Urinary bladder (tissue), 4 donors: ENCODE measurements around the gene LIN7A. TPM values are rescaled to one million over a fixed set of nuclear protein-coding genes. Genes with fewer than 3 reads are reported as not detected.

Source experiments
- DNase-seq: peaks from one replicate; pipeline ENCODE4 v3.0.0-alpha.2; 2015; ENCODE audit errors: extremely low spot score
- H3K27ac ChIP-seq: one replicate; pipeline ENCODE4 v1.5.1; 2013; ENCODE audit warnings: low read depth, mild to moderate bottlenecking, moderate library complexity
- H3K36me3 ChIP-seq: one replicate; pipeline ENCODE4 v1.6.1; 2013; ENCODE audit warnings: mild to moderate bottlenecking, moderate library complexity; ENCODE audit not compliant: insufficient read depth
- H3K4me1 ChIP-seq: one replicate; pipeline ENCODE4 v1.6.1; 2013; ENCODE audit warnings: mild to moderate bottlenecking, moderate library complexity; ENCODE audit not compliant: insufficient read depth
- H3K4me3 ChIP-seq: one replicate; pipeline ENCODE4 v1.5.1; 2013; ENCODE audit warnings: low read depth, low read length
- WGBS: extraction: QIAGEN DNeasy Blood & Tissue Kit; methylation state at CpG from one replicate; pipeline ENCODE4 v1.1.7; 2013; 5-methylcytosine and 5-hydroxymethylcytosine counted together
- polyA plus RNA-seq: library from polyadenylated mRNA; stranded (reverse); fragments of 200-250 nt; gene quantifications from one replicate; pipeline ENCODE4 v1.2.3, GENCODE V29; 2013
- total RNA-seq: library from RNA; depleted of rRNA; stranded (reverse); fragments of >200 nt; gene quantifications from one replicate; pipeline ENCODE4 v1.2.3, GENCODE V29; 2014
- donor health status: healthy with polysubstance abuse.
- donor health status: healthy.

LIN7A gene
- total and polyA plus RNA-seq, 2 donors: 6.2 to 31.2 TPM

- 0% methylated on average over 1 of the region's 1 CpG for whole genome bisulfite sequencing
Measured at GRCh38 chr12:80834724-80835123, 103.0 kb downstream of the LIN7A start.

GRCh38 chr12:80830533-80831088 is 107.1 kb downstream of the LIN7A start:
- Histone ChIP-seq H3K4me3 (no peak overlapping the region), H3K27ac (no peak overlapping the region), H3K36me3 (no peaks in the 10 kb centered on the region), H3K4me1 (no peaks in the 10 kb centered on the region)
- WGBS: 79% methylated on average over 4 of the region's 4 CpGs
- DNase-seq: no peak

More at GRCh38 chr12:80834724-80835123, 103.0 kb downstream of the LIN7A start:
- H3K36me3 ChIP-seq: no peaks in the 10 kb centered on the region
- no peak overlapping the region for H3K4me3 ChIP-seq
- H3K27ac ChIP-seq: no peak overlapping the region
- H3K4me1 ChIP-seq: no peaks in the 10 kb centered on the region
- DNase-seq: no peak

GRCh38 chr12:80829767-80830166 is 108.0 kb downstream of the LIN7A start:
- Histone ChIP-seq H3K4me1 (no peaks in the 10 kb centered on the region), H3K4me3 (no peak overlapping the region), H3K27ac (no peak overlapping the region), H3K36me3 (no peaks in the 10 kb centered on the region)
- DNase-seq: no peak
- 59% methylated on average over 2 of the region's 2 CpGs for WGBS

- Histone ChIP-seq H3K4me3 (no peak overlapping the region), H3K36me3 (no peaks in the 10 kb centered on the region), H3K27ac (no peak overlapping the region), H3K4me1 (no peaks in the 10 kb centered on the region)
- no peak for DNase-seq
- 79% methylated on average over 2 of the region's 2 CpGs for WGBS
Measured at GRCh38 chr12:80825506-80825905, 112.2 kb downstream of the LIN7A start.

GRCh38 chr12:80823393-80823792 is 114.3 kb downstream of the LIN7A start:
- WGBS: 85% methylated on average over 3 of the region's 3 CpGs
- Histone ChIP-seq H3K36me3 (no peaks in the 10 kb centered on the region), H3K4me3 (no peak overlapping the region), H3K4me1 (no peaks in the 10 kb centered on the region), H3K27ac (no peak overlapping the region)
- no peak for DNase-seq

GRCh38 chr12:80821513-80822000 is 116.2 kb downstream of the LIN7A start:
- WGBS: 92% methylated on average over 4 of the region's 4 CpGs

GRCh38 chr12:80818878-80819277 is 118.9 kb downstream of the LIN7A start:
- H3K27ac ChIP-seq: no peak overlapping the region
- H3K4me1 ChIP-seq: no peaks in the 10 kb centered on the region
- DNase-seq: no peak
- no peak overlapping the region for H3K4me3 ChIP-seq
- no peaks in the 10 kb centered on the region for H3K36me3 ChIP-seq

More at GRCh38 chr12:80821513-80822000, 116.2 kb downstream of the LIN7A start:
- Histone ChIP-seq H3K4me3 (no peak overlapping the region), H3K4me1 (no peaks in the 10 kb centered on the region), H3K27ac (no peak overlapping the region), H3K36me3 (no peaks in the 10 kb centered on the region)
- DNase-seq: no peak

- Histone ChIP-seq H3K27ac (no peak overlapping the region), H3K36me3 (no peaks in the 10 kb centered on the region), H3K4me3 (no peak overlapping the region), H3K4me1 (no peaks in the 10 kb centered on the region)
- DNase-seq: no peak
Measured at GRCh38 chr12:80815351-80815750, 122.4 kb downstream of the LIN7A start.

- no peak for DNase-seq
- no peaks in the 10 kb centered on the region for H3K4me1 ChIP-seq
- WGBS: 70% methylated on average over 4 of the region's 4 CpGs
- no peaks in the 10 kb centered on the region for H3K36me3 ChIP-seq
- no peak overlapping the region for H3K4me3 ChIP-seq
- H3K27ac ChIP-seq: no peak overlapping the region
Measured at GRCh38 chr12:80814453-80814852, 123.3 kb downstream of the LIN7A start.

- WGBS: 73% methylated on average over 2 of the region's 2 CpGs
- no peak overlapping the region for H3K4me3 ChIP-seq
- no peaks in the 10 kb centered on the region for H3K36me3 ChIP-seq
- DNase-seq: no peak
- no peaks in the 10 kb centered on the region for H3K4me1 ChIP-seq
- H3K27ac ChIP-seq: no peak overlapping the region
Measured at GRCh38 chr12:80813820-80814219, 123.9 kb downstream of the LIN7A start.

GRCh38 chr12:80811957-80812708 is 125.6 kb downstream of the LIN7A start:
- WGBS: 94% methylated on average over 3 of the region's 3 CpGs

GRCh38 chr12:80810874-80811273 is 126.9 kb downstream of the LIN7A start:
- Histone ChIP-seq H3K27ac (no peak overlapping the region), H3K36me3 (no peaks in the 10 kb centered on the region), H3K4me3 (no peak overlapping the region), H3K4me1 (no peaks in the 10 kb centered on the region)
- 0% methylated on average over 1 of the region's 1 CpG for WGBS
- no peak for DNase-seq

More at GRCh38 chr12:80811957-80812708, 125.6 kb downstream of the LIN7A start:
- H3K36me3 ChIP-seq: no peaks in the 10 kb centered on the region
- no peaks in the 10 kb centered on the region for H3K4me1 ChIP-seq
- no peak for DNase-seq
- no peak overlapping the region for H3K4me3 ChIP-seq
- H3K27ac ChIP-seq: no peak overlapping the region

- DNase-seq: no peak
- H3K27ac ChIP-seq: no peak overlapping the region
- no peaks in the 10 kb centered on the region for H3K4me1 ChIP-seq
- no peak overlapping the region for H3K4me3 ChIP-seq
- no peaks in the 10 kb centered on the region for H3K36me3 ChIP-seq
- 93% methylated on average over 4 of the region's 4 CpGs for WGBS
Measured at GRCh38 chr12:80807640-80808288, 130.0 kb downstream of the LIN7A start.

- Histone ChIP-seq H3K4me1 (no peaks in the 10 kb centered on the region), H3K27ac (no peak overlapping the region), H3K36me3 (no peaks in the 10 kb centered on the region), H3K4me3 (no peak overlapping the region)
- 94% methylated on average over 4 of the region's 4 CpGs for WGBS
- no peak for DNase-seq
Measured at GRCh38 chr12:80805106-80805505, 132.6 kb downstream of the LIN7A start.
